Measurements from ENCODE around the gene PRKCQ.

The PRKCQ gene

GRCh38 chr10:6491841-6492609 is 88.1 kb downstream of the PRKCQ start:
- Histone ChIP-seq H3K36me3 (ENCODE audit: insufficient read depth) (no peaks in the 10 kb centered on the region), H3K27me3 (ENCODE audit: insufficient read depth, low read depth) (no peaks in the 10 kb centered on the region), H3K4me3 (IDR thresholded peaks at IDR 0.05; ENCODE audit: insufficient read depth, low read depth, low read length) (no peak overlapping the region), H3K9ac (no peak overlapping the region), H3K79me2 (ENCODE audit: insufficient read depth, low read depth) (no peaks in the 10 kb centered on the region), H3K4me1 (ENCODE audit: low read depth, poor library complexity, severe bottlenecking) (no peaks in the 10 kb centered on the region), H2AFZ (ENCODE audit: low read depth) (no peak overlapping the region), H3K27ac (no peak overlapping the region), H3K4me2 (no peak overlapping the region), H4K20me1 (ENCODE audit: insufficient read depth) (no peaks in the 10 kb centered on the region)
- TF ChIP-seq CTCF (conservative IDR thresholded peaks at IDR 0.05; ENCODE audit: low read depth, low read length), result no peak

- Histone ChIP-seq H3K27me3 (ENCODE audit: insufficient read depth, low read depth) (no peaks in the 10 kb centered on the region), H3K27ac (no peak overlapping the region), H2AFZ (ENCODE audit: low read depth) (no peak overlapping the region), H4K20me1 (ENCODE audit: insufficient read depth) (no peaks in the 10 kb centered on the region), H3K79me2 (ENCODE audit: insufficient read depth, low read depth) (no peaks in the 10 kb centered on the region), H3K36me3 (ENCODE audit: insufficient read depth) (no peaks in the 10 kb centered on the region), H3K4me1 (ENCODE audit: low read depth, poor library complexity, severe bottlenecking) (no peaks in the 10 kb centered on the region), H3K9ac (no peak overlapping the region), H3K4me2 (no peak overlapping the region), H3K4me3 (IDR thresholded peaks at IDR 0.05; ENCODE audit: insufficient read depth, low read depth, low read length) (no peak overlapping the region)
- no peak for TF ChIP-seq CTCF (conservative IDR thresholded peaks at IDR 0.05; ENCODE audit: low read depth, low read length)
Observed at GRCh38 chr10:6490614-6491013, 89.5 kb downstream of the PRKCQ start.

DNA sequence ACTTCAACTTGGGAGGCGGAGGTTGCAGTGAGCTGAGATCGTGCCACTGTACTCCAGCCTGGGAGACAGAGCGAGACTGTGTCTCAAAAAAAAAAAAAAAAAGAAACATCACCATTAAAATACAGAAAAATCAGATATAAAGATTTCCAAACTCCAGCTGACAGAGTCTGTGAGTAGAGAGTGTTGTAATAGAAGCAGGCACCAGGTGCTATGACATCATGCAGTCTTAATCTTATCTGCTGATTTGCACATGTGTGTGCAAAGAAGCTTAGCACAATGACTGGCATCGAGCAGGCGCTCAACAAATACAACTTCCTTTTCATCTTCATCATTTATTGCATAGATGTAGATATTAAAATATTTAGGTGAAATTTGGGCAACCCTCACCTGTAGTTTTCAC is 92.2 kb downstream of the PRKCQ start:
- no peaks in the 10 kb centered on the region for H3K36me3 ChIP-seq (ENCODE audit: insufficient read depth)
- no peak overlapping the region for H3K27ac ChIP-seq
- no peaks in the 10 kb centered on the region for H3K4me1 ChIP-seq (ENCODE audit: low read depth, poor library complexity, severe bottlenecking)
- H2AFZ ChIP-seq (ENCODE audit: low read depth), result no peak overlapping the region
- H3K79me2 ChIP-seq (ENCODE audit: insufficient read depth, low read depth), result no peaks in the 10 kb centered on the region
- TF ChIP-seq CTCF (conservative IDR thresholded peaks at IDR 0.05; ENCODE audit: low read depth, low read length), result no peak
- no peak overlapping the region for H3K4me3 ChIP-seq (IDR thresholded peaks at IDR 0.05; ENCODE audit: insufficient read depth, low read depth, low read length)
- no peak overlapping the region for H3K4me2 ChIP-seq
- no peaks in the 10 kb centered on the region for H4K20me1 ChIP-seq (ENCODE audit: insufficient read depth)
- H3K9ac ChIP-seq, result no peak overlapping the region
- H3K27me3 ChIP-seq (ENCODE audit: insufficient read depth, low read depth), result no peaks in the 10 kb centered on the region

- Histone ChIP-seq H3K27ac (no peak overlapping the region), H3K79me2 (ENCODE audit: insufficient read depth, low read depth) (no peaks in the 10 kb centered on the region), H3K4me2 (no peak overlapping the region), H3K36me3 (ENCODE audit: insufficient read depth) (no peaks in the 10 kb centered on the region), H4K20me1 (ENCODE audit: insufficient read depth) (no peaks in the 10 kb centered on the region), H3K27me3 (ENCODE audit: insufficient read depth, low read depth) (no peaks in the 10 kb centered on the region), H3K9ac (no peak overlapping the region), H2AFZ (ENCODE audit: low read depth) (no peak overlapping the region), H3K4me1 (ENCODE audit: low read depth, poor library complexity, severe bottlenecking) (no peaks in the 10 kb centered on the region), H3K4me3 (IDR thresholded peaks at IDR 0.05; ENCODE audit: insufficient read depth, low read depth, low read length) (no peak overlapping the region)
- TF ChIP-seq CTCF (conservative IDR thresholded peaks at IDR 0.05; ENCODE audit: low read depth, low read length), result no peak
Observed at GRCh38 chr10:6486309-6486708, 93.8 kb downstream of the PRKCQ start.
